ENCODE data around the gene ARTN.

Gene ARTN

DNA sequence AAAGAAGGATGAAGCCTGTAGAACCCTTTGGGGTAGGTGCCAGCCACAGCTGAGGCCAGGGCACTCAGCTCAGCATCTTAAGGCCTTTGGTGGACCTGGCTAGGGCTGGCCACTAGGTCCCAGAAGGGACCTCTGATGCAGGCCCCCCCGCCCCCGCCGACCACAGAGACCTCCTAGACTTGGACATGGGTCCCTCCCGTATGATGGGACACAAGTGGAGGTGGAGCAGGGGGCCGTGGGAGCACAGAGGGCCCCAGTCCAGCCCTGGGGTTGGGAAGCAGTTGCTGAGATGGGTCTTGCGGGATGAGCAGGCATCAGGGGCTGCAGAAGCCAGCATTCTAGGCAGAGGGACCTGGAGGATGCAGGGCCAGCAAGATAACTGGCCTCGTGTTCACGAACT, 48.6 kb downstream of the ARTN start:
- no peak overlapping the region for H3K4me3 ChIP-seq (ENCODE audit: low read depth, low read length)
- TF ChIP-seq, protein P1, sequence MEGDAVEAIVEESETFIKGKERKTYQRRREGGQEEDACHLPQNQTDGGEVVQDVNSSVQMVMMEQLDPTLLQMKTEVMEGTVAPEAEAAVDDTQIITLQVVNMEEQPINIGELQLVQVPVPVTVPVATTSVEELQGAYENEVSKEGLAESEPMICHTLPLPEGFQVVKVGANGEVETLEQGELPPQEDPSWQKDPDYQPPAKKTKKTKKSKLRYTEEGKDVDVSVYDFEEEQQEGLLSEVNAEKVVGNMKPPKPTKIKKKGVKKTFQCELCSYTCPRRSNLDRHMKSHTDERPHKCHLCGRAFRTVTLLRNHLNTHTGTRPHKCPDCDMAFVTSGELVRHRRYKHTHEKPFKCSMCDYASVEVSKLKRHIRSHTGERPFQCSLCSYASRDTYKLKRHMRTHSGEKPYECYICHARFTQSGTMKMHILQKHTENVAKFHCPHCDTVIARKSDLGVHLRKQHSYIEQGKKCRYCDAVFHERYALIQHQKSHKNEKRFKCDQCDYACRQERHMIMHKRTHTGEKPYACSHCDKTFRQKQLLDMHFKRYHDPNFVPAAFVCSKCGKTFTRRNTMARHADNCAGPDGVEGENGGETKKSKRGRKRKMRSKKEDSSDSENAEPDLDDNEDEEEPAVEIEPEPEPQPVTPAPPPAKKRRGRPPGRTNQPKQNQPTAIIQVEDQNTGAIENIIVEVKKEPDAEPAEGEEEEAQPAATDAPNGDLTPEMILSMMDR (IDR thresholded peaks at IDR 0.05; ENCODE audit: low read depth, low read length) = no peak

DNA sequence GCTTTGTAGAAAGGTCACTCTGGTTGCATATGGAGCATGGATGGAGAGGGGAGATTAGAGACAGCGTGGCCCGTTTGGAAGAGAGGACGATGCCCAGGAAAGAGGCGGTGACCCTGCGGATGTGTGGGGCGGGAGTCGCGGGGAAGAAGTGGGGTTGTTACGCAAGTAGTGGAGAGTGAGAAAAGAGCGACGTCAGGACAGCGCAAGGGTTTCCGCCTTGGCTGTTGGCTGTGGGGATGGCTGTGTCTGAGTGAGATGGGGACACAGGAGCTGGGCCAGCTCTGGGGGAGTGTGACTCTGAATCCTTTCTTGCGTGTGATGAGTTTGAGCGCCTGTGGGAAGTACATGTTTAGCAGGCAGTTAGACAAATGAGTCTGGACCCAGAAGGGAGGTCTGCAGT, 49.2 kb downstream of the ARTN start:
- TF ChIP-seq, protein P1 (IDR thresholded peaks at IDR 0.05; ENCODE audit: low read depth, low read length) = no peak
- H3K4me3 ChIP-seq (ENCODE audit: low read depth, low read length) = no peak overlapping the region

DNA sequence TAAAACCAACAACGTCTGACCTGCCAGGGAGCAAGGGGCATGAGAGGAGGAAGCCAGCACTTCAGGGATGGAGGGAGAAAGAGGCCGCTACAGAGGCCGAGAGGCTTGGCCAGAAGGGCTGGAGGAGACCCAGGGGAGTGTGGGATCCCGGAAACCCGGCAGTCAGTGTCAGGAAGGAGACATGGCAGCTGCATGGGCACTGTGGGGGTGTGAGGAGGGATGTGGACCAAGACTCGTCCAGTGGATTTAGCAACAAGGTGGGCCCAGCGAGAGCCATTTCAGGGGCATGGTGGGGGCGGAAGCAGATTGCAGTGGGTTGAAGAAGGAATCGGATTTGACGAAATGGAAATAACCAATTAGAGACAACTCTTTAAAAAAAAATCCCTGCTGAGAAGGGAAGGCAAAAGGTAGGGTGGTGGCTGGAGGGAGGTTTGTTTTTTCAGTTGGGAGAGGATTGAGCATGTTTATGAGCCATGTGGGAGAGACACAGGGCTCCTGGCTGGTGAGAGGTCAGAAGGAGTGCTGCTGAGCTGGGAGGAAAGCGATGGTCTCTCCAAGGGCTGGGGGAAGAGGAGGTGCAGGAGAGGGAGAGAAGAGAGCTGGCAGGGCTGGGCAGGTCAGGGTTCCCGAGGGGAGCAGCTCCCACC, 49.8 kb downstream of the ARTN start:
- TF ChIP-seq, protein P1 (IDR thresholded peaks at IDR 0.05; ENCODE audit: low read depth, low read length) = no peak

DNA sequence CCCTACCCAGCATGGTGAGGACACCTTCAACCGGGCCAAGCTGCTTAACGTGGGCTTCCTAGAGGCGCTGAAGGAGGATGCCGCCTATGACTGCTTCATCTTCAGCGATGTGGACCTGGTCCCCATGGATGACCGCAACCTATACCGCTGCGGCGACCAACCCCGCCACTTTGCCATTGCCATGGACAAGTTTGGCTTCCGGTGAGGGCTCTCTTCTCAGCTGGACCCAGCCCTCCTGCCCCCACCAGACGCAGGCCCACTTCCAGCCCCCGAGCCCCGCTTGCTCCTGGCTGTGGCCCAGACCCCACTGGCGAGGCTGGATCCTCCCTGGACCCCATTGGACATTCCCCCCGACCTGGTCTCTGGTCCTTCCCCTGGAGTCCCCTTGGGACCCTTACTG, 51.3 kb downstream of the ARTN start:
- H3K4me3 ChIP-seq (ENCODE audit: low read depth, low read length) = no peak overlapping the region
- TF ChIP-seq, protein P1 (IDR thresholded peaks at IDR 0.05; ENCODE audit: low read depth, low read length) = no peak

More for the DNA sequence above, 49.8 kb downstream of the ARTN start:
- no peak overlapping the region for H3K4me3 ChIP-seq (ENCODE audit: low read depth, low read length)

DNA sequence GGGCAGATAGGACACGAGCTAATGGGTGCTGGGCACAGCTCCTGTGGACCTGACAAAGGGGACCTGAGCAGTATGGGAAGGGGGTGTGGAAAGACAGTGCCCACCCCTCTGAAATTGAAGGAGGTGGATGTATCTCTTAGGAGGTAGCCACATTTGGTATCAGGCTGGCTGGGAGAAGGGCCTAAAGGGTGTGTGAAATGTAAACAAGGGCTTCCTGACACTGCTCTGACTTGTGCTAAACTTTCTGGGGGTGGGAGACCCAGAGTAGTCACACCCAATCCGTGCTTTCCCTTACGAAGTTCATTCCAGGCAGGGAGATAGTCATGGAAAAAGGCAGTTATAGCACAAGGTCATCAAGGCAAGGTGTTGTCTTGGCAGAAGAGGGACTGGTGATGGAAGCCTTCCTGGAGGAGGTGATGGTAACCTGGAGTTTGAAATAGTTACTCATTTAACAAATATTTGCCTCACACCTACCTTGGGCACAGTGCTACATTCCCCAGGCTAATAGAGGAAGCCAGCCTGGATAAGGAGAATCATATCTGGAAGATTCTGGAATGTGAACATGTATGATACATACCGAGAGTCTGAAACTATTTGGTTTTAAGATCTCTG, 52.5 kb downstream of the ARTN start:
- no peak overlapping the region for H3K4me3 ChIP-seq (ENCODE audit: low read depth, low read length)
- TF ChIP-seq, protein P1 (IDR thresholded peaks at IDR 0.05; ENCODE audit: low read depth, low read length) = no peak

DNA sequence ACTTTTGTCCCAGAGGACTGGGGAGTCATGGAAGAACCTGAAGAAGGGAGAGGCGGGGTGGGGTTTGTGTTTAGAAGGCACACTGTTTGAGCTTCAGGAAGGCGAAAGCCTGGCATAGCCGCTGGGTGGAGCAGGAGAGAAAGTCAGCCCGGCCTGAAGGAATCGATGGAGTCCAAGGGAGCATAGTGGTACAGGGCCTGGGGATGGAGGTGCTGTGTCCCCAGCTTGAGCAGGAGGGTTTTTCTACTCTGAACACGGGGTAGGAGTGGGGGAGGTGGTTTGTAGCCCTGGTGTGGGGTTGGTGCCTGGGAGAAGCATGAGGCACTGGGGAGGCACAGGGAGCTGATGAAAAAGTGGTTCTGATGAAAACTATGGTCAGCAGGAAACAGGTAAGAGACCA, 53.1 kb downstream of the ARTN start:
- no peak overlapping the region for H3K4me3 ChIP-seq (ENCODE audit: low read depth, low read length)
- TF ChIP-seq, protein P1 (IDR thresholded peaks at IDR 0.05; ENCODE audit: low read depth, low read length) = no peak

All from WI38 (cell line).